ENCODE results near the gene CFHR4.
"Not testable (repeated sequence)": the region's sequence is repeated elsewhere in the genome, so short reads cannot be mapped to it uniquely, and the experiment has no call there.

Gene CFHR4

GRCh38 chr1:196887515-196888239, at the start of gene CFHR4:
Gene CFHR4 (plus strand): TSS chr1:196888052. CDS start chr1:196888151, 99 bp downstream.
- no peak for DNase-seq

DNA sequence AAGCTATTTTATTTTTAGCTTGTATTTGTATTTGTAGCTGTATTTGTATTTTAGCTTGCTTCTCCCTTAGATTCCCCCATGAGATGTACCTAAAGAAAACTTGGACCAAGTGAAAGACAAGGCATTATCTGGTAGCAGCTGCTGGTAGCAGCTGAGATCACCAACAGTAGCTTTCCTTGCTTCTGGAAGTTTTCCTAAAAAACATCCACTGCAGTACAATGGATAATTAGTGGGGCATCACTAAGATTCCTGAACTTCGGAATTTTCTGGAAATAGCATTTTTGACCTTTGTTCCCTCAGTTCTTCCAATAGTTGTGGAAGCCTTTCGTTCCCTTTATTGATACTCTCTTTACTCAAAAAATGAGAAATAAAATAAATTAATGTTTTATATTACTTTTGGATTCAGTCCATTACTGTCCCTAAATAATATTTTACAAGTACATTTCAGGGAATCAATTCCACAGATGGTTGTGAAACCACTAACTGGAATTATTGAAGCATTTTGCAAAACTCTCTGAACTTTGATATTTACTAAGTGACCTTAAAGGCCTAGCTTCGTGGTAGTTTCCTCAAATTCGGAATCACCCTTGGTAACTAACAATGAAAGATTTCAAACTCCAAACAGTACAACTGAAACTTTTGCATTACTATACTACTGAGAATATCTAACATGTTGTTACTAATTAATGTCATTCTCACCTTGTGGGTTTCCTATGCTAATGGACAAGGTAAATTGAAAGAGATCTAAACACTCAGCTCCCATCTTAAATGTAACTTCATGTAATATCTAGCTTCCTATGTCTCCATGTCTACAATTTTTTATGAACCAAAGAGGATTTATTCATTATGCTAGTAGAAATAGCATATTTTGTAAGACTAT, 38.0 kb upstream of the CFHR4 start:
- DNase-seq, result not testable (repeated sequence)

GRCh38 chr1:196856053-196856452, 31.8 kb upstream of the CFHR4 start:
- no peak for DNase-seq

DNA sequence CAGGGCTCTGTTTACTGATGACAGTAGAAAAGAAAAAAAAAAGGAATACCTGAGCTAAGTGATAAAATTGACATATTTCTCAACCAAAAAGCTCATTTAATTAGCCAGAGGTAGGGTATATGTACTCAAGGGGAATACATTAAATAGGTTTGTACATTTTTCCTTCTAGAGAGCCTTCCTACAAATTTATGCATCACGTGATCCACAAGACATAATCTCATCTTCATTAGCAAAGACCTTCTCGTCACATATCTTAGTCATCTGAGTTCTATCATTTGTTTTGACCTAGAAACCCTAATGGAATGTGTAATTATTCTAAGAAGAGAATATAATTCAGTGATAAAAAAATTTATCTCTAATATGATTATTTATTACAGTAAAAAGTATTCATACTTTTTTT, 30.7 kb upstream of the CFHR4 start:
- no peak for DNase-seq

DNA sequence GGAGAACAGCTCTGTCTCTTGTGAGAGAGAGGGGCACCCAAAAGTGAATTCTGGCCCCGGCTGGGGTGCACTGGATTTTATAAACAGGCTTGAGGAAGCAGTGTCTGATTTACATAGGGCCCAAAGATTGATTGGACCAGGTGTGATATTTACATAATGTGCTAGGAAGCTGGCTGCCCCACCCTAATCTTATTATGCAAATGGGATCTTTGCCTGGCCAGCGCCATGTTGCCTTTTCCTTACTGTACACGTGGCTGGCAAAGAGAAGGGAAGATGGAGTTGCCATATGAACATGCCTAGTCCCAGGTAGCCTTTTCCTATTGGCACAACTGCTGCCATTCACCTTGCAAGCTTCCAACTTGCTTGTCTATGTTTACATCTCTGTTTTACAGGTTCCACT, 29.0 kb upstream of the CFHR4 start:
- no peak for DNase-seq

GRCh38 chr1:196860323-196860884, 27.4 kb upstream of the CFHR4 start:
- DNase-seq, result no peak

GRCh38 chr1:196861429-196861828, 26.4 kb upstream of the CFHR4 start:
- DNase-seq, result no peak

- DNase-seq, result no peak
Measured at GRCh38 chr1:196866974-196867373, 20.9 kb upstream of the CFHR4 start.

GRCh38 chr1:196873385-196873784, 14.5 kb upstream of the CFHR4 start:
- no peak for DNase-seq

DNA sequence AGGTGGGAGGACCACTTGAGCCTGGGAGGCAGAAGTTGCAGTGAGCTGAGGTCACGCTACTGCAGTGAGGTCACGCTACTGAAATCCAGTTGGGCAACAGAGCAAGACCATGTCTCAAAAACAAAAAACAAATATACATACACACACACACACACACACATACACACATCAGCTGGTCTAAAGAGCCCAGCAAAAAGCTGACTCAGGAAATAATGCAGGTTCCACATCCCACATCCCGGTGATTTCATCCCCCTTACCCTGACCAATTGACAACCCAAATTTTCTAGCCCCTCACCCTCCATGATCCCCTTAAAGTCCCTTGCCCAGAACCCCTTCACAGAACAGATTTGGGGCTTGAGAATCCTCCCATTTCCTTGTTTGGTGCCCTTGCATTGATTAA, 11.9 kb upstream of the CFHR4 start:
- no peak for DNase-seq

GRCh38 chr1:196877964-196878363, 9.9 kb upstream of the CFHR4 start:
- no peak for DNase-seq

GRCh38 chr1:196886560-196886959, 1.3 kb upstream of the CFHR4 start:
- DNase-seq, result not testable (repeated sequence)

DNA sequence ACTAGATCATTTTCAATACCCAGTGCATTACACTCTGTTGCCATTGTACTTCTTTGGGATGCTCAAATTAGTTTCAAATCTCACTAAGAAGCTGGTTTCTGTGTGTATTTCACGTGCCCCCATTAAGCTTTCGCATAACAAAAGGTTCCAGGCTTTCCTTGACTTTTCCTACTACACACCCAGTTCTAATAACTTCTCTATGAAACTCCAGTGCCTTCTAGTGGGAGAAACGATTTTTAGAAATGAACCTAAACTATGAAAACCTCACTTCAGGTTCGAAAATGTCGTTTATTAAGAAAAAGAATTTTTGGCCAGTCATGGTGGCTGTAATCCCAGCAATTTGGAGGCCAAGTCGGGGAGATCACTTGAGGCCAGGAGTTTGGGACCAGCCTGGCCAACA, 2.8 kb downstream of the CFHR4 start:
- DNase-seq, result no peak

- DNase-seq, result no peak
Measured at GRCh38 chr1:196891251-196891650, 3.4 kb downstream of the CFHR4 start.

DNA sequence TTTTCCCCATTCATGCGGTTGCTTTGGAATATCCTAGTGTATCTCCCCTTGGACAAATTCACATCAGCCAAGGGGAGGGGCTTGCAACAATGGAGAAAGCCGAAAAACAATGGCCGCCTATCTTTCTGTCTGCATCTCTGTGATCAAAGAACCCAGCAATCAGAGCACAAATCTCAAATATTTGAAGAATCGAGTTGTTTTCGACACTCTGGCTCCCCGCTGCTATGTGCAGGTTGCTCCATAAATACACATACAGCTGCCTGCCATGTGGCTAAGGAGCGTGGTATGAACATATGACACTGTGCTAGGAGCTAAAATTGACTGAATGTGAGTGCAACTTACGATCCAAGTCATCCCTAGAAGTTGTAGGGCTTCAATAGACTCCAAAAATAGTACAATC, 8.5 kb downstream of the CFHR4 start:
- DNase-seq, result no peak

GRCh38 chr1:196897158-196897828, 9.4 kb downstream of the CFHR4 start:
- no peak for DNase-seq

GRCh38 chr1:196902344-196902743, 14.5 kb downstream of the CFHR4 start:
- no peak for DNase-seq

- DNase-seq, result no peak
Measured at GRCh38 chr1:196910215-196910614, 22.4 kb downstream of the CFHR4 start.

- not testable (repeated sequence) for DNase-seq
Measured at GRCh38 chr1:196912283-196912682, 24.4 kb downstream of the CFHR4 start.

DNA sequence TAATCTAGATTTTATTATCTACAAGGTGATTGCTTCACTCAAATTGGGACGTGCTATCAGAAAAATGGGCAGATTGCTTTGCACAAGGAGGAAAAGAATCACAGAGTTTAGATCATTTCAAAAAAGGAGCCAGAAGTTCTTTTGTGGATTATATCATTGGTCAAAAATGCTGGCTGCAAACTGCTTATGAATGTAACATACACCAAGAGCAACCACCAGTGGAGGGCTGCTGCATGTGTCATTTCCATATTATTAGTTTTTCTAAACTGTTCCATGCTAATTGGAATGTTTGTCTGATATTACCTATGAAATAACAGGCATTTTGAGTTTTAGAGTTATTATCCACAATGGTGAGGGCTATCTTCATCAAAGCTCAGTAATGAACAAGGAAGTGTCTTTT, 39.0 kb downstream of the CFHR4 start:
- not testable (repeated sequence) for DNase-seq

DNA sequence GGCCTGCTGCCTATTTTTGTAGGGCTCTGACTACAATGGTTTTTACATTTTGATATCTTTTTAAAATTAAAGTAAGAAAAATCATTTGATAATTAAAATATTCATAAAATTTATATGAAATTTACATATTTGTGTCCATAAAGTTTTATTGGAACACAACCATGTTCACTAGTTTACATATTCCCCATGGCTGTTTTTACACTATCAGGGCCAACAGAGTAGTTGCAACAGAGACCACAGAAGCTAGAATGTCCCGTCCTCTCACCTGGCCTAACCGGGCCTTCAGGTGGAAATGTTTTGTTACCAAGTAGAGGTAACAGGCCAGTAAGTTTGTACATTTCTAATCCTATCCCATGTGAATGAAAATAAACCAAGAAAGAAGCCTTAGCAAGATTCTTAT, 45.0 kb downstream of the CFHR4 start:
- not testable (repeated sequence) for DNase-seq

GRCh38 chr1:196933531-196934189, 45.8 kb downstream of the CFHR4 start:
- DNase-seq, result no peak

GRCh38 chr1:196941474-196941873, 53.6 kb downstream of the CFHR4 start:
- not testable (repeated sequence) for DNase-seq
